ENCODE data around the gene M6PR. TPM values are rescaled to one million over a fixed set of nuclear protein-coding genes. Genes with fewer than 3 reads are reported as not detected.

M6PR gene
- total RNA-seq, 2 experiments from 2014 or later, result 199 to 206 TPM

DNA sequence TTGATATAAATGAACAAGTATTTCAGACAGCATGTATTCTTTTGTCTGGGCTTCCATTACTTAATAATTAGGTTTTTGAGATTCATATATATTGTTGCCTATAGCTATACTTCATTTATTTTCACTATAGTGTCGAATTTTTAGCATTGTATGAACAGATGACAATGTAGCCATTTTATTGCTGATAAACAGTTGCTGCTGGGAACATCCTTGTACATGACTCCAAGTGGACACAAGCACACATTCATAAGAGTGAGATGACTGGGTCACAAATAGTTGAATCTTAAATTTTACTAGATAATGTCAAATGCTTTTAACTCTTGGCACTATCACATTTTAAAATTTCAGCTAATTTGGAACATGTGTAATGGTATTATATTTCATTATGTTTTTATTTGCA lies 54.5 kb downstream of the M6PR start:
- CTCF ChIA-PET, result interaction anchor here (0.9 to 2.8 kb wide), 6 partner anchors 10 to 351 kb away, joined by 3 to 14 read pairs (median 3); no protein-coding TSS in a partner anchor
- POLR2A ChIA-PET, result interaction anchor here (0.9 kb wide), 1 partner anchor 224 kb away, joined by 4 read pairs; no protein-coding TSS in a partner anchor
- DNase-seq, result no peak
- intact Hi-C loops (cut with micrococcal nuclease), result loop anchor here (5.0 kb wide), 1 partner anchor 213 kb away; no protein-coding TSS in a partner anchor
- no peak for ATAC-seq
- TF ChIP-seq, protein P1, sequence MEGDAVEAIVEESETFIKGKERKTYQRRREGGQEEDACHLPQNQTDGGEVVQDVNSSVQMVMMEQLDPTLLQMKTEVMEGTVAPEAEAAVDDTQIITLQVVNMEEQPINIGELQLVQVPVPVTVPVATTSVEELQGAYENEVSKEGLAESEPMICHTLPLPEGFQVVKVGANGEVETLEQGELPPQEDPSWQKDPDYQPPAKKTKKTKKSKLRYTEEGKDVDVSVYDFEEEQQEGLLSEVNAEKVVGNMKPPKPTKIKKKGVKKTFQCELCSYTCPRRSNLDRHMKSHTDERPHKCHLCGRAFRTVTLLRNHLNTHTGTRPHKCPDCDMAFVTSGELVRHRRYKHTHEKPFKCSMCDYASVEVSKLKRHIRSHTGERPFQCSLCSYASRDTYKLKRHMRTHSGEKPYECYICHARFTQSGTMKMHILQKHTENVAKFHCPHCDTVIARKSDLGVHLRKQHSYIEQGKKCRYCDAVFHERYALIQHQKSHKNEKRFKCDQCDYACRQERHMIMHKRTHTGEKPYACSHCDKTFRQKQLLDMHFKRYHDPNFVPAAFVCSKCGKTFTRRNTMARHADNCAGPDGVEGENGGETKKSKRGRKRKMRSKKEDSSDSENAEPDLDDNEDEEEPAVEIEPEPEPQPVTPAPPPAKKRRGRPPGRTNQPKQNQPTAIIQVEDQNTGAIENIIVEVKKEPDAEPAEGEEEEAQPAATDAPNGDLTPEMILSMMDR (IDR thresholded peaks at IDR 0.05), result no peak
- H3K4me3 Mint-ChIP-seq, result no peak overlapping the region
- no peaks in the 10 kb centered on the region for H3K36me3 Mint-ChIP-seq (ENCODE audit: low read depth)
- no peaks in the 10 kb centered on the region for H3K9me3 Mint-ChIP-seq
- H3K4me1 Mint-ChIP-seq (ENCODE audit: low read depth), result peaks cover 13% of the 10 kb centered on the region
- no peaks in the 10 kb centered on the region for H3K27me3 Mint-ChIP-seq
- H3K27ac Mint-ChIP-seq, result no peak overlapping the region

DNA sequence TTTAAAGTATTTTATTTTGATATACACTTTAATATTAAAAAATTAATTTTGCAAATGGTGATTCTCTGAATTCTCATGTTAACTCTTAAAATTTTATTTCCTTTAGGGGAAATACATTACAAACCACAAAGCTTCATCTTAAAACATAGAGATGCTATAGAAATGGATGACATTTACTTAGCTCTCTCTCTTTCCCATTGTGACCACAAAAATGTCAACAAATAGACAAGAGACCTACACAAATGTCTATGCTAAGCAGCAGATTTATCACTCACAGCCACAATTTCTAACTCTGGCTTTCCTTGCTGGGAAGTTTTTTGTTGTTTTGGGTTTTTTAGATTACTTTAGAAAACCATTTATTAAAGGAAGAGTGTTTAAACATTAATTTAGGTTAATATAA lies 55.1 kb downstream of the M6PR start:
- ChIA-PET CTCF (interaction anchor here (0.9 to 2.8 kb wide), 7 partner anchors 10 to 350 kb away, joined by 3 to 14 read pairs (median 3); no protein-coding TSS in a partner anchor), POLR2A (no interaction called here)
- ATAC-seq, result no peak
- Mint-ChIP-seq H3K36me3 (ENCODE audit: low read depth) (no peaks in the 10 kb centered on the region), H3K9me3 (no peaks in the 10 kb centered on the region), H3K27me3 (no peaks in the 10 kb centered on the region), H3K4me1 (ENCODE audit: low read depth) (peaks cover 13% of the 10 kb centered on the region), H3K27ac (no peak overlapping the region), H3K4me3 (no peak overlapping the region)
- no peak for DNase-seq
- intact Hi-C loops (cut with micrococcal nuclease), result loop anchor here (5.0 kb wide), 1 partner anchor 212 kb away; no protein-coding TSS in a partner anchor
- TF ChIP-seq, protein P1 (IDR thresholded peaks at IDR 0.05), result no peak

DNA sequence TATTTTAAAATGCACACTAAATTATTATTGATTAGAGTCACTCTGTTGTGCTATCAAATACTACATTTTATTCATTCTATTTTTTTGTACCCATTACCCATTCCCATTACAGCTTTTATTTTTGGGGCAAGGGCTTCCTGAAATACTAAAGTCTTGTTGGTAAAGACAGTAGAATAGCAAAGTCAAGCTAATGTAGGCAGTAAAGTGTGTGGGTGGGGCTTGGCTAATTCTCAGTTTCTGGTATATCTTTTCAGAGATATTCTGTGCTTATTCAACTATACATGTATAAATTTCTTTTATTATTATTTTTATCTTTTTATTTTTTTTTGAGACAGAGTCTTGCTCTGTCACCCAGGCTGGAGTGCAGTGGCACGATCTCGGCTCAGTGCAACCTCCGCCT lies 57.5 kb downstream of the M6PR start:
- H3K4me3 Mint-ChIP-seq, result no peak overlapping the region
- TF ChIP-seq, protein P1 (IDR thresholded peaks at IDR 0.05), result no peak
- no peak for DNase-seq
- CTCF ChIA-PET, result interaction anchor here (1.5 to 3.5 kb wide), 7 partner anchors 13 to 348 kb away, joined by 3 to 21 read pairs (median 14); partner anchors contain the start of gene PHC1
- H3K27ac Mint-ChIP-seq, result no peak overlapping the region
- no peaks in the 10 kb centered on the region for H3K27me3 Mint-ChIP-seq
- POLR2A ChIA-PET, result no interaction called here
- no peaks in the 10 kb centered on the region for H3K36me3 Mint-ChIP-seq (ENCODE audit: low read depth)
- no peak for ATAC-seq
- H3K4me1 Mint-ChIP-seq (ENCODE audit: low read depth), result peaks cover 13% of the 10 kb centered on the region
- intact Hi-C loops (cut with micrococcal nuclease), result loop anchor here (5.0 kb wide), 1 partner anchor 210 kb away; no protein-coding TSS in a partner anchor
- H3K9me3 Mint-ChIP-seq, result no peaks in the 10 kb centered on the region

Other genes with a start within 250 kb of the M6PR start
- not detected for gene A2ML1, start 127.0 kb downstream of the M6PR start, total RNA-seq
- 10 to 100 TPM; 20.3 to 21.6 TPM for gene PHC1, start 35.1 kb downstream of the M6PR start, total RNA-seq
- gene KLRG1, start 39.9 kb upstream of the M6PR start, total RNA-seq, result 10 to 100 TPM in 1 of 2 experiments, 1 to 10 TPM in 1; 6.6 to 10.1 TPM
- gene A2M, start 166.3 kb upstream of the M6PR start, total RNA-seq, result not detected

Data from activated CD8-positive, alpha-beta T cell treated with anti-CD3 and anti-CD28 coated beads for 36 hours (primary cell).